Renal pelvis (tissue), 4 donors: ENCODE data around the gene KIAA1586. TPM values are rescaled to one million over a fixed set of nuclear protein-coding genes. Genes with fewer than 3 reads are reported as not detected.
A peak's percentile ranks its signal among the peaks of the same experiment; 100 is the strongest.
"Not testable (repeated sequence)": the region's sequence is repeated elsewhere in the genome, so short reads cannot be mapped to it uniquely, and the experiment has no call there.

Experiments used
- DNase-seq: peaks from one replicate; pipeline ENCODE4 v3.0.0-alpha.2; 2013
- polyA plus RNA-seq, 3 donors: library from polyadenylated mRNA; unstranded; fragments of 120-200 nt; gene quantifications; one replicate each; pipeline ENCODE4 v1.2.1, GENCODE V29; 2013; ENCODE audit not compliant: insufficient read length in 3 of 3

Gene KIAA1586
- polyA plus RNA-seq, 3 donors = 19.5 to 23.1 (median 22.5) TPM

DNA sequence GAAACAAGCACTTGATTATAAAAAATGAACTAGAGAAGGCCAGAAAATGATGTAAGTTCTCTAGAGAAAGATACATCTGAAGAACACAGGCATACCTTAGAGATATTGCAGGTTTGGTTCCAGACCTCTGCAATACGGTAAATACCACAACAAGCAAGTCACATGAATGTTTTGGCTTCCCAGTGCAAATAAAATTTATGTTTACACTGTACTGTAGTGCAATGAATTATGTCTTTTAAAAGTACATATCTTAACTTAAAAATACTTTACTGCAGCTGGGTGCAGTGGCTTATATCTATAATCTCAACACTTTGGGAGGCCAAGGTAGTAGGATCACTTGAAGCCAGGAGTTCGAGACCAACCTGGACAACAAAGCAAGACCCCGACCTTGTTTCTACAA lies 10.9 kb upstream of the KIAA1586 start:
- DNase-seq = no peak

DNA sequence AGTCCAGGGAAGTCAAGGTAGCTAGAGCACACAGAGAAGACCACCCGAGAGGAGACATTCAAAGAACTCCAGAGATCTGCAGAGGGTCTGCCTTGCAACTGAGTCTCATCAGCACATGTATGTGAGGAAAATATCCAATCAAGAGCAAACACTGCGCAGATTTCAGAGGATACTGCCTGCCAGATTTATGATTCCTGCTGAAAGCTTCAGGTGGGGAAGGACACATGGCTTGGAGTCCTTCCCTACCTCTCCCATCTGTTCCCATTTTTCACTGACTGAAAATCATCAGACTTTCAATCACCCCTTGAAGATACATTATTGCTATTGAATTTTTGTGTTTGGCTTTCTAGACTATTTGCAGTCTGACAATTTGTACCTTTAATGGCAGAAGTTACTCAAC lies 7.6 kb upstream of the KIAA1586 start:
- no peak for DNase-seq

DNA sequence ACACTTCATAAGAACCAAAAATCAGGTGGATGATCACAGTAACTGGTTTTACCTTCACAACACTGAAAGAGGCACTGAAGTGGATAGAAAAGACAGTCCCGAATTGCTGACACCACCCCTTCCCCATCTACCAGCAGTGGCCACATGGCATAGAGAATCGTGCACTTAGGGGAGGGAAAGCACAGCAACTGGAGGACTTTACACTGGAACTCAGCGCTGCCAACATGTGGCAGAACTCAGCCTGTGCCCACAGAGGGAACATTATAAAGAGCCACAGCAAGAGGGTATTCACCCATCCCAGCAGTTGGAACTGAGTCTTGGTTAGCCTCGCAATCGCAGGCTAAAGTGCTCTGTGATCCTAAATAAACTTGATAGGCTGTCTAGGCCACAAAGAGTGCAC lies 6.5 kb upstream of the KIAA1586 start:
- DNase-seq = no peak

DNA sequence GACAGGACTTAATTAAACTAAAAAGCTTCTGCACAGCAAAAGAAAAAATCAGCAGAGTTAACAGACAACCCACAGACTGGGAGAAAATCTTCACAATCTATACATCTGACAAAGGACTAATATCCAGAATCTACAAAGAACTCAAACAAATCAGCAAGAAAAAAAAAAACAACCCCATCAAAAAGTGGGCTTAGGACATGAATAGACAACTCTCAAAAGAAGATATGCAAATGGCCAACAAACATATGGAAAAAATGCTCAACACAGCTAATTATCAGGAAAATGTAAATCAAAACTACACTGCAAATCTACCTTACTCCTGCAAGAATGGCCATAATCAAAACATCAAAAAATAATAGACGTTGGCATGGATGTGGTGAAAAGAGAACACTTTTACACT lies 2.4 kb upstream of the KIAA1586 start:
- not testable (repeated sequence) for DNase-seq

DNA sequence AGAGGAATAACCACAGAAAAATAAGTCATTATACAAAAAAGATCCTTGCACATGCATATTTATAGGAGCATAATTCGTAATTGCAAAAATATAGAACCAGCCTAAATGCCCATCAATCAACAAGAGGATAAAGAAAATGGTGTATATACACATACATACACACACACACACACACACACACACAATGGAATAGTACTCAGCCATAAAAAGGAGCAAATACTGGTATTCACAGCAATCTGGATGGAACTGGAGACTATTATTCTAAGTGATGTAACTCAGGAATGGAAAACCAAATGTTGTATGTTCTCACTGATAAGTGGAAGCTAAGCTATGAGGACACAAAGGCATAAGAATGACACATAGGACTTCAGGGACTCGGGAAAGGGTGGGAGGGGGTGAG lies 1.9 kb upstream of the KIAA1586 start:
- DNase-seq = no peak

DNA sequence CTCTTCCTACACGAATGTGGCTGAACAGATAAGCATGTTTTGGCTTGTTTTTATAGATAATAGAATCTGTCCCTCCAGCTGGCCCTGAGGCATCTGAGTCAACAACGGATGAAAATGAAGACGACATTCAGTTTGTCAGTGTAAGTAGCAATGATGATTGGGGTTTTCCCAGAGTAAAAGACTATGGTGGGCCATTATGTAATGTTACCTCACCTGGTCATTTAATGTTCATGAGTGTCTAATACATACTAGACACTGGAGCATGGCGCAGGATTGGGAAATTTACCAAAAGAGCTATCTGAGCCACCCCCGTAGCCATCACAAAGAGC lies 728 bp downstream of the KIAA1586 start:
- not testable (repeated sequence) for DNase-seq

DNA sequence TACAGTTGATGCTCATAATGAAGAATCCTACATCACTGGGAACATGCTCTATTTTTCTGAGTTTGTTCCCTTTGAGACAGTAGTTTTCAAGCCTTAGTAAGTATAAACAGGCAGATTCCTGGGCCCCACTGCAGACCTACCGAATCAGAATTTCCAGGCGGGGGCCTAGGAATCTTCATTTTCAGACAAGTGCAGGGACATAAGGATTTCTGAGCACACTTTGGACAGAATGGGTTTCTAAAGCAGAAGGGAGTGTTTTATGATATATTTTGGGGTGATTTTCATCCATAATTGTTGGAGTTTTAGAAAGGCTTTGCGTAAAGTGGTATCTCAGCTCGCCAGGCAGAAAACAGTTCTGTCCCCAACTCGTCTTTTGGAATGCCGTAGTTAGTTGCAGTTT lies 1.4 kb downstream of the KIAA1586 start:
- not testable (repeated sequence) for DNase-seq

DNA sequence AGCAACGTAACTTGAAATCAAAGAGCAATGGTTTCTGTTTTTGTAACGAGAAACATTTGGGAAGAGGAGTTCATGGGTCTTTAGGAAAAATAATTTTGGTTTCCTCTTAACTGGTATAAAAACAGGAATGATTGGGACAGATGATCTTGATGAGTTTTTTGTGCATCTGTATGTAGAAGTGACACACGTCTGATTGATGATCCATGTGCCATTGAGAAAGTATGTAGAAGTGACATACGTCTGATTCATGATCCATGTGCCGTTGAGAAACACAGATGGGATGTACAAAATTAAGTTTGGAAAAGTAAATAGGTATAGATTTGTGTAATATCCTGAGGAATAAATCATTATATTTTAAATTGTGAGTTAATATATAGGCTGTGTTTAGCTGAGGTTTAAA lies 2.1 kb downstream of the KIAA1586 start:
- DNase-seq = no peak

DNA sequence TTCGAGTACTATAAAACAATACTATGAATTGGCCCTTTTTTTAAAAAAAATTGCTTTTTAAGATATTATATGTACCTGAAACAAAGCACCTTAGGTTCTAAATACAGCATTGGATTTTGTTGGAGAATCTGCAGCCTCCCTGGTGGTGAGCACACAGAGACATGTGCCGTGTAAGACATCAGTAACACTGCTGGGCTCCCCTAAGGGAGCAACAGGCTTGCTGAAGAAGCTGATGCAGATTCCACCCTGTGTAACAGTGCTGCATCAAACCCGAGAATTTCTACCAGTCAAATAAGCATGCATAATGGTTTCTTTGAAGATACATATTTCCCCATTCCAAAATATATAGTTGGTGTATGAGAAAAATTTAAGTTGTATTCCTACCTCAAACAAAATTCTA lies 17.4 kb downstream of the KIAA1586 start:
- DNase-seq = no peak

DNA sequence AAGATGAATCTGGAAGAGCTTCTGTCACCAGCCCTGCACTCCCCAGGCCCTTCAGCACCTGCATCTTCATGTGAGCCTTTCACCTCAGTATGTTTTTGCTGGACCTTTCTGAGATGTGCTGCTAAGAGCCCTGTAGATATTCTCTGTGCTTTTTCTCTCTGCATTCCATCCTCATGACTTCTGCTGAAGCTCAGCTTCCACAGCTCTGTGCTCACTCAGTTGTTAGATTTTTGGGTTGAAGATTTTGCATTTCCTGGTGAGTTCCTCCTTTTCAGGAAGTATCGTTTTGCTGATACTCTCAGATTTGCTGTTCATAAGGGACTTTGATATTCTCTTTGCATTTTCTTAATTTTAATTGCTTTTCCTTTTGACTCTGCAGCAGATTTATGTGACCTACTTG lies 18.3 kb downstream of the KIAA1586 start:
- no peak for DNase-seq

DNA sequence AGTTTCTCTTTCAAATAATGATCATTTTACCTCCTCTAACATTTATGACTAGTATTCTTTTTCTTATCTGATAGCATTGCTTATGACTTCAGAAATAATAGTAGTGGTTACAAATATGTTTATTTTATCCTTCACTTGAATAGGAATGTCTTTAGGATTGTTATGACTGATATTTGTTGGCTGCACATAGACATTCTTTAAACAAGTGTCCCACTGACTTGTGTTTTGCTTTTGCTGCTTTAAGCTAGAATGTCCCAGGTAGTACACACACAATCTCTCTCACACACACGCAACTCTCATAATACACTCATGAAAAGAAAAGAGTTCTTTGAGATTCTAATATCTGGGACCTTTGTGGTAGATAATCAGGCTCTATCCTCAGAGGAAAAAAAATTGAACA lies 21.6 kb downstream of the KIAA1586 start:
- no peak for DNase-seq

DNA sequence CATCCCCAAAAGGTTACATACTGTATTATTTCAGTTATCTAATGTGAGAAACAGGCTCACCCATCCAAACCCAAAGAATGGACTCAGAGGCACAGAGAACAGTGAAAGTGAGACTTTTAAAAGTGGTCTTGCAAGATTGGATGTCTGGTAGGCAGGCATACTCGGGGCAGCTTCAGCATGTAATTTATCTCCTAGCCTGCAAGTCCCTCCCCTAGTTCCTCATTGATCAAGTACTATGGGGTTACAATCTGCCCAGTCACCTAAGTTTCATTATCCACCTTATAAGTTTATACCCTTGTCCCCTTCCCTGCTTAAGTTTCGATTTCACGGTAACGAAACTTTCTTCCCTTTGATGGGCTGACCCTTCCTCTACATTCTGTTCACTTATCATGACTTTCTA lies 22.7 kb downstream of the KIAA1586 start:
- no peak for DNase-seq

DNA sequence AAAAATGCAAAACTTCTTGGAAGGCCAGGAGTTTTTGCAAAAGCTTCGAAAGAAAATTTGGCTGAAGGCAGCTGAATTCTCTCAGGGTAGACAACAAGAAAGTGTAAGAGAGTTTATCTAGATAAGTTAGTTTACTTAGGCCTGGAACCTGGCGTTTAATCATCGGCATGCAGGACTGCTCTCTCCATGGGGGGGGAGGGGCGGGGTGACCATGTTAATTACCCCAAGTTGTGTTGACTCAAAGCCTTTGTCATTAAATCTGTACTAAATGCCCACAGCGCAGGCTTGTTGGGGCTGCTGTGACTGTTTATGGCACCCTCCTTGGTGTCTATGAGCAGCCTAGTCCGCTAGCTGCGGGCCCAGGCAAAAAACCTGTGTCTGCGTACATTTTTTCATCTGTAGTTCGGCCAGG lies 23.4 kb downstream of the KIAA1586 start:
- no peak for DNase-seq

DNA sequence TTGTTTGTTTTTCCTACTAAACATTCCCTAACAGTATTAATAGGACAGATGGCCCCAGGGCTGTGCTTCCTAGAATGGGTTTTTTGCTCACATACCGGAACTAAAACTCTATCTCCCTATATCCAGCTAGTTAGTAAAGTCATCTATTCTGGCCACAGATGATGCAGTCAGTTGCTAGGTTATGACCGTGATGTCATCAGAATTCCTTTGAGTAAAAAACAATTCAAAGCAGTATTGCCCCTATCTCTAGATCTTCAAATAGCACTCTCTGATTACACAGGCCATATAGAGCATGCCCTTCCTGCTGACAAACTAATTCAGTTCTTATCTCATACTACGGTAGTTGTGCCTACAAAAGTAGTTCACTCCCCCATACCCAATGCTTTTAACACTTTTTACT lies 25.6 kb downstream of the KIAA1586 start:
- no peak for DNase-seq

DNA sequence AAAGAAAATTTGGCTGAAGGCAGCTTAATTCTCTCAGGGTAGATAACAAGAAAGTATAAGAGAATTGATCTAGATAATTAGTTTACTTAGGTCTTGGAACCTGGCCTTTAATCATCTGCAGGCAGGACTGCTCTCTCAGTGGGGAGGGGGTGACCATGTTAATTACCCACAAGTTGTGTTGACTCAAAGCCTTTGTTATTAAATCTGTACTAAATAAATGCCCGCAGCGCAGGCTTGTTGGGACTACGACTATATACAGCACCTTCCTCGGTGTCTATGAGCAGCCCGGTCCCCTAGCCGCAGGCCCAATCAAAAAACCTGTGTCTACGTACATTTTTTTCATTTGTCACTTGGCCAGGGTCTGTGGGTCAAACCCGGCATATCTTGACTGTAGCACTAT lies 27.9 kb downstream of the KIAA1586 start:
- no peak for DNase-seq

DNA sequence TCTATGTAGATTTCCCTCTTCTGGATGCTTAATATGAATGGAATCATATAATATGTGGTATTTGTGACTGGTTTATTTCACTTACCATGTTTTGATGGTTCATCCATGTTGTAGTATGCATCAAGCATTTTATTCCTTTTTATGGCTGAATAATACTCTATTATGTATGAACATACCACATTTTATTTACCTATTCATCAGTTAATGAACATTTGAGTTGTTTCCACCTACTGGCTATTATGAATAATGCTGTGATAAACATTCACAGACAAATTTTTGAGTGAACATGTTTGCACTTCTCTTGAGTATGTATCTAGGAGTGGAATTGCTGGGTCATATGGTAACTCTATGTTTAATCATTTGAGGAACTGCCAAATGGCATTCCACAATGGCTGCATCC lies 28.6 kb downstream of the KIAA1586 start:
- no peak for DNase-seq

DNA sequence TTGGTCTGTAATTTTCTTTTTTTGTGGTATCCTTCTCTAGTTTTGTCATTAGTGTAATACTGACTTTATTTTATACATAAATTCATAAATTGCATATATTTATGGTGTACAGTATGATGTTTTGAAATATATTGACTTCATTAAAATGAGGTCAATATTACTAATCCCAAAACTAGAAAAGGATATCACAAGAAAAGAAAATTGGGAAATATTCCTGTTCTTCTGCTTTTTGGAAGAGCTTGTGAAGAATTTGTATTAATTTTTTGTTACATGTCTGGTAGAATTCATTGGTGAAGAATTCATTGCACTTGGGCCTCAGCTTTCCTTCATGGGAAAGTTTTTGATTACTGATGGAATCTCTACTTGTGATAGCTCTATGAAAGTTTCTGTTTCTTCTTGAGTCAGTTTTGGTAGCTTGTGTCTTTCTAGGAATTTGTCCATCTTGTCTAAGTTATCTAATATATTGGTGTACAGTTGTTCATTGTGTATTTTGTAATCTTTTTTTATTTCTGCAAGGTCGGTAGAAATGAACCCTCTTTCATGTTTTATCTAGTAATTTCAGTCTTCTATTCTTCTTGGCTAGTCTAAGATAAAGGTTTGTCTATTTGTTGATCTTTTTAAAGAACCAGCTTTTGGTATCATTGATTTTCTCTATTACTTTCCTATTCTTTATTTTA lies 32.2 kb downstream of the KIAA1586 start:
- no peak for DNase-seq

DNA sequence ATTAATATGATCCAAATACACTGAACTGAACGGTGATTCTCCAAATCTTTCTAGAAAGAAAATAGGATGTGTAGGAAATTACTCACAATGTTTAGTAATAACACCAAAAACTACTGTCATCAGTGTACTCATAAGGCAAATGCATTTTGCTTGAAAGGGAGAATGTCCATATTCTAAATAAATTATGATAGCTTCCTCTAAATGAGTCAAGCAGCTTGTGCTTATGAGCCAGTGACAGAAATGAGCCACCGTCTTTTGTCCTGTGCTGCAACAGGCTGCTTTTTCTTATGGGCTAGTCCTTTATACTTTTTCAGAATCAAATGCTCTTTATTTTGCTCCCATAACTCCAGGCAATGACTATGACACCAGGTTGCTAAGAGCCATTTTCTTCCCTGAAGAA lies 39.0 kb downstream of the KIAA1586 start:
- no peak for DNase-seq

DNA sequence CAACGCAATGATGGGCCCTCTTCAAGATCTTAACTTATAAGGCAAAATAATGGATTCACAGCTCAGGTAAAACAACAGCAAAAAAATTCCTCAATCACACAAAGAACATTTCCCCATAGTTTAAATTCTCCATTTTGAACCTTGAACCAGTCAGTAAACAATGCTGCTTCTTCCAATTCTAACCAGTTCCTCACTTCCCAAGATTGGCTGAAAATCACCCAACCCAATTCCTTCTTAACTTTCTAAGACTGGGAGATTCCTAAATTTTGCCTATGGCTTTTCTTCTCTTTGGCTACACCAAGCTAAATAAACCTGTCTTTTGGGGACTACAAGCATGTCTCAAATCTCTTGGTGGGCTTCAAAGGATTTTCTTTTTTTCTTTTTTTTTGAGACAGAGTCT lies 40.4 kb downstream of the KIAA1586 start:
- no peak for DNase-seq

DNA sequence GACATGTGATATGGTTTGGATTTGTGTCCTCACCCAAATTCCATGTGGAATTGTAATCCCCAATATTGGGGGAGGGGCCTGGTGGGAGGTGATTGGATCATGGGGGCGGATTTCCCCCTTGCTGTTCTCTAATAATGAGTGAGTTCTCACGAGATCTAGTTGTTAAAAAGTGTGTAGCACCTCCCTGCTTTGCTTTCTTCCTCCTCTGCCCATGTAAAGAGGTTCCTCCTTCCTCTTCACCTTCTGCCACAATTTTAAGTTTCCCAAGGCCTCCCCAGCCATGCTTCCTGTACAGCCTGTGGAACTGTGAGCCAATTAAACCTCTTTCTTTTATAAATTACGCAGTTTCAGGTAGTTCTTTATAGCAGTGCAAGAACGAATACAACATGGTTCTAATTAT lies 41.4 kb downstream of the KIAA1586 start:
- DNase-seq = no peak

DNA sequence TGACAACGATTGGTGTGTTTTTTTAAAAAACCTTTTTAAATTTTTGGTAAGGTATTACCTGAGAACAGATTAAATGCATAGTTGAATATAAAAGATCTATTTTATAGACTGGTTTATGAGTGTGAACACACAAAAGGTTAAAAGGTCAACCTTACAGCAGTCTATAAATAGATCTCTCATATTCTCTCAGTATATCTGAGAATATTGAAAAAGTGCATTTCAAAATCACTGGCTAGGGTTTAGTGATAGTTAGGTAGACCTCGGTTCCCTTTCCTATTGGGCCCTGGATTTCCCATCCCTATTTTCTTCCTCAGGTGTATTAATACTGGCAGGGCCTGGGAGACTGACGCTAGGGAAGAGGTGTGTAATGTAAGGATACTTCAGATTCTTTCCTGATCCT lies 42.8 kb downstream of the KIAA1586 start:
- DNase-seq = no peak

DNA sequence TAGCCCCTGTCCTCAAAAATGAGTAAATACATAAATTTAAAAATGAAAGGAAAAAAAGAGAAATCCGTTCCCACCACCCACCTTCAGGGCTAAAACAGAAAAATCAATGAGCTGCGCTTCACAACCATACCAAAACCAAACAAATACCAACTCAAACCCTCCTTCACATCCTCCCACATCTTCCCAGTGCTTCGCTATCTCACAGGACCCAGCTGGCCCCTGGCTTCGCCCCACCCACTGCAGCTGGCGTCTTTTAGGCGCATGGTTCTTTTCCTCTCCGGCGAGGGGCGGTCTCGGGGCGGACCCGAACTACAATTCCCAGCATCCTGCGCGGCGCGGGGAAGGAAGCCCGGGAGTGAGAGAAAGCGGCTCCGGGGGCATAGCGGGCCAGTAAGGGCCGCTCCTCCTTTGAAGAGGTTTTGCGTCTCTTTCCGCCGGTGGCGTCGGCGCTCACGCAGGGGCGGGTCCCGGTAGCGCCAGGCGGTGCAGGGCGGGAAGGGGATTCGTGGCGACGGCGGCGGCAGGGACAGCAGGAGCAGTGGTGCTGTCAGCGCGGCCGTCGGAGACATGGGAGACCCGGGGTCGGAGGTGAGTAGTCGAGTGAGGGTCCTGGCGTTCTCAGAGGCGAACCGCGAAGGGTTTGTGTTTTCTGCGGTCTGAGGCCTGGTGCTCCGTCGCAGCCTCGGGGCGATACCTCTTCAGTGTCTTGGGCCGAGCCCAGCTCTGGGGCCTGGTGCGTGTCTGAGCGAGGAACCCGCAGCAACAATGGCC lies 43.4 kb downstream of the KIAA1586 start, which contains the start of gene ZNF451:
ZNF451 (plus strand) TSS at position 502 of the 771 bp plus-strand sequence; CDS start at position 568, 66 bp downstream.
- DNase-seq = peak; percentile 96

DNA sequence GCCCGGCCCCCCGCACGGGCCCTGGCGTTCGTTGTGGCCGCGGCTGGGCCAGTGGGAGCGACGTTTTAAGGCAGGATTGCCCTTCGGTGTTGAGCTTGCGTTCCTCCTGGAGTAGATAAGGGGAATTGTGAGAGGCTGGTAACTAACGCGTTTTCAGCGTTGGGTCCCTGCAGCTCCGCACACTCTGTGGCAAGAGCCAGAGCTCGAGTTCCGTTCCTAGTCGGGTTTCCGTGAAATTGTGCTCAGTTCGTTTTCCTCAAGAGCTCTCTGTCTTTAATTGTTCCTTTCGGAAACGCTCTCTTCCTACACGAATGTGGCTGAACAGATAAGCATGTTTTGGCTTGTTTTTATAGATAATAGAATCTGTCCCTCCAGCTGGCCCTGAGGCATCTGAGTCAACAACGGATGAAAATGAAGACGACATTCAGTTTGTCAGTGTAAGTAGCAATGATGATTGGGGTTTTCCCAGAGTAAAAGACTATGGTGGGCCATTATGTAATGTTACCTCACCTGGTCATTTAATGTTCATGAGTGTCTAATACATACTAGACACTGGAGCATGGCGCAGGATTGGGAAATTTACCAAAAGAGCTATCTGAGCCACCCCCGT lies 44.1 kb downstream of the KIAA1586 start:
- not testable (repeated sequence) for DNase-seq
